GM13977 (cell line): ENCODE results near the gene SLC35F1.

Experiments used
- DNase-seq: peaks from one replicate; pipeline ENCODE4 v3.0.0; 2012; ENCODE audit warnings: low spot score
- CTCF ChIP-seq: IDR thresholded peaks from 2 replicates; pipeline ENCODE4 v1.5.1; 2012; ENCODE audit warnings: mild to moderate bottlenecking, control low read depth; ENCODE audit not compliant: insufficient read depth; ENCODE audit errors: extremely low read depth, missing control alignments
- in situ Hi-C: fragments of 300-500 bp; cut with MboI; formaldehyde crosslinking; loops from one replicate; pipeline ENCODE4 v1.12.0; 2022; ENCODE audit warnings: low sequenced_read_pairs, low pct_unique_long_range_greater_than_20kb, mixed read lengths, inconsistent platforms; ENCODE audit not compliant: unreplicated experiment

The SLC35F1 gene

GRCh38 chr6:118356686-118357085 lies 449.6 kb downstream of the SLC35F1 start:
- DNase-seq, result no peak
- in situ Hi-C loops, result no loop called here
- no peak for TF ChIP-seq CTCF
